B cell (primary cell): Measurements from ENCODE around the gene TRIML2. TPM values are rescaled to one million over a fixed set of nuclear protein-coding genes. Genes with fewer than 3 reads are reported as not detected.

Source experiments
- ATAC-seq: fragments of 200-7000 bp; cut with Tn5 transposase; one replicate; pipeline ENCODE4 v1.10.0; 2021; ENCODE audit warnings: low read depth, mild to moderate bottlenecking, moderate number of reproducible peaks, moderate library complexity
- CTCF ChIA-PET: fragments of 350-600 bp; sonication (Branson Sonifier 250); formaldehyde crosslinking; loops from one replicate; lab custom pipeline; 2021; ENCODE audit warnings: antibody characterized with exemption, inconsistent platforms; lab: Charles Lee
- POLR2A ChIA-PET: fragments of 350-600 bp; sonication (Branson Sonifier 250); formaldehyde crosslinking; loops from one replicate; lab custom pipeline; 2021; ENCODE audit warnings: antibody characterized with exemption; lab: Charles Lee
- DNase-seq: peaks from one replicate; pipeline ENCODE4 v3.0.0; 2013
- H2AFZ ChIP-seq: 2 replicates; pipeline ENCODE4 v1.6.1; 2012; ENCODE audit warnings: mild to moderate bottlenecking, low read depth, low read length; ENCODE audit not compliant: insufficient read depth, poor library complexity, severe bottlenecking
- H3K27ac ChIP-seq, 2 donors: 1 replicate in 1 of 2; 2 replicates in 1 of 2; pipeline ENCODE4 v1.5.1; 2012 to 2013; ENCODE audit warnings: low read length in 2 of 2, mild to moderate bottlenecking in 2 of 2, moderate library complexity in 1 of 2
- H3K27me3 ChIP-seq, 4 experiments: fragments of 200-600 bp in 1 of 4; sonication (generic) in 1 of 4; replicated peaks in 1 of 4; 1 replicate in 2 of 4; 2 replicates in 2 of 4; pipeline versions ENCODE4 v1.6.1 to v1.7.0; 2013 to 2016; ENCODE audit warnings: low read length in 3 of 4, mild to moderate bottlenecking in 2 of 4, mixed read lengths in 1 of 4, moderate library complexity in 1 of 4; ENCODE audit not compliant: insufficient read depth in 4 of 4, control insufficient read depth in 3 of 4; ENCODE audit errors: control extremely low read depth in 1 of 4
- H3K36me3 ChIP-seq, 2 experiments: replicated peaks in 1 of 2; 1 replicate in 1 of 2; 2 replicates in 1 of 2; pipeline versions ENCODE4 v1.6.1 to v1.7.1; 2013; ENCODE audit warnings: low read length in 1 of 2; ENCODE audit not compliant: insufficient read depth in 2 of 2, control insufficient read depth in 1 of 2; ENCODE audit errors: control extremely low read depth in 1 of 2, extremely low read depth in 1 of 2
- H3K4me1 ChIP-seq, 2 donors: fragments of 200-600 bp in 1 of 2; sonication (generic) in 1 of 2; 1 replicate in 1 of 2; 2 replicates in 1 of 2; pipeline versions ENCODE4 v1.5.1 to v1.6.1; 2013 to 2017; ENCODE audit warnings: low read length in 2 of 2; ENCODE audit not compliant: control insufficient read depth in 2 of 2, insufficient read depth in 2 of 2
- H3K4me2 ChIP-seq: replicated peaks from 2 replicates; pipeline ENCODE3; 2012; ENCODE audit warnings: mild to moderate bottlenecking, low read depth, low read length; ENCODE audit not compliant: poor library complexity, severe bottlenecking
- H3K4me3 ChIP-seq, 5 experiments: fragments of 200-600 bp in 1 of 5; sonication (generic) in 1 of 5; 1 replicate in 3 of 5; 2 replicates in 2 of 5; pipeline versions ENCODE4 v1.5.1 to v1.7.0; 2011 to 2016; ENCODE audit warnings: low read length in 4 of 5, mild to moderate bottlenecking in 4 of 5, low read depth in 2 of 5, control low read depth in 1 of 5, moderate library complexity in 1 of 5; ENCODE audit not compliant: insufficient read depth in 1 of 5; ENCODE audit errors: control extremely low read depth in 1 of 5, extremely low read depth in 1 of 5
- H3K79me2 ChIP-seq: fragments of 200-600 bp; sonication (generic); one replicate; pipeline ENCODE4 v1.6.0; 2016; ENCODE audit warnings: low read length; ENCODE audit not compliant: control insufficient read depth, insufficient read depth
- H3K9ac ChIP-seq: fragments of 200-600 bp; sonication (generic); 2 replicates; pipeline ENCODE4 v1.6.1; 2017; ENCODE audit warnings: mild to moderate bottlenecking, low read length, moderate library complexity
- H3K9me3 ChIP-seq, 3 donors: one replicate each; pipeline versions ENCODE4 v1.6.1 to v1.7.1; 2013; ENCODE audit warnings: low read length in 2 of 3; ENCODE audit not compliant: control insufficient read depth in 2 of 3, insufficient read depth in 1 of 3; ENCODE audit errors: control extremely low read depth in 1 of 3
- H4K20me1 ChIP-seq: 2 replicates; pipeline ENCODE4 v1.6.0; 2012; ENCODE audit warnings: mild to moderate bottlenecking, low read length; ENCODE audit not compliant: insufficient read depth, control insufficient read depth, poor library complexity, severe bottlenecking
- H3K27ac Mint-ChIP-seq: one replicate; pipeline ENCODE4 v1.8.0; 2021; ENCODE audit warnings: mixed read lengths
- H3K27me3 Mint-ChIP-seq: one replicate; pipeline ENCODE4 v1.8.0; 2021; ENCODE audit warnings: mixed read lengths
- H3K4me1 Mint-ChIP-seq: one replicate; pipeline ENCODE4 v1.8.0; 2021; ENCODE audit warnings: mixed read lengths
- H3K4me3 Mint-ChIP-seq: one replicate; pipeline ENCODE4 v1.8.0; 2021; ENCODE audit warnings: mixed read lengths
- H3K9me3 Mint-ChIP-seq: one replicate; pipeline ENCODE4 v1.8.0; 2022; ENCODE audit warnings: mixed read lengths; ENCODE audit not compliant: insufficient read depth
- CTCF ChIP-seq: fragments of 200-600 bp; IDR thresholded peaks from one replicate; pipeline ENCODE4 v1.8.0; 2022; ENCODE audit warnings: antibody characterized with exemption, mild to moderate bottlenecking
- EZH2 ChIP-seq: IDR thresholded peaks from 2 replicates; pipeline ENCODE4 v1.6.1; 2012; ENCODE audit warnings: borderline replicate concordance, low read depth, mild to moderate bottlenecking, moderate library complexity, low read length; ENCODE audit not compliant: insufficient read depth, poor library complexity, severe bottlenecking
- WGBS: methylation state at CpG from one replicate; pipeline ENCODE4 v1.1.5; 2013; ENCODE audit warnings: missing lambda C conversion rate; ENCODE audit not compliant: insufficient coverage; 5-methylcytosine and 5-hydroxymethylcytosine counted together
- intact Hi-C: fragments of 100-400 bp; cut with micrococcal nuclease; formaldehyde crosslinking; loops from one replicate; pipeline ENCODE4 v1.10.0; 2022
- polyA plus RNA-seq: library from polyadenylated mRNA; depleted of rRNA; stranded (reverse); fragments of >200 nt; gene quantifications from 2 replicates; pipeline ENCODE4 v1.2.3, GENCODE V29; 2012
- total RNA-seq, 2 donors: library from RNA; stranded (reverse); fragments of 120-200 nt in 1 of 2; gene quantifications; 1 replicate in 1 of 2; 2 replicates in 1 of 2; pipeline versions ENCODE4 v1.2.3 to v1.2.4, GENCODE V29; 2013 to 2022

TRIML2 gene
- total and polyA plus RNA-seq, 2 donors (not counting 1 experiment from before 2014, with no cell fraction given): not detected

DNA sequence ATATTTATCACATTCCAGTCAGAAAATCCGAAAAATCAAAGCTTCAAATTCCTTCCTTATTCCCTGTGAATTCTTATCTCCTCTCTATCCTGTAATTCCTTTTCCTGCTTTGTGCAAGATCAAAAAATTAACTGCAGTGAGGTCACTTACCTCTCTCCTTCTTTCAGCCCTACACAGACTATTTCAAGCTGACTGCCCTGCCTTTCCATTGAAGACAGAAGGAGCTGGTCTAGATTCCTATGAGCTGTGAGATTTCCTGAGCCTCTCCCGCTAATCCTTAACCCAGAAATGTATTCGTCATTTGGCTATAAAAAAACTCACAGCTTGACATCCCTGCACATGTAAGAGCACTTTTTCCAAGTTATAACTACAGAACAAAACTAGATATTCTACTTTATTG lies 26.6 kb downstream of the TRIML2 start:
- no peak overlapping the region for H3K4me3 ChIP-seq
- H3K79me2 ChIP-seq: no peaks in the 10 kb centered on the region
- H3K4me1 ChIP-seq: no peaks in the 10 kb centered on the region
- no peaks in the 10 kb centered on the region for H4K20me1 ChIP-seq
- 75% methylated on average over 2 of the region's 3 CpGs for WGBS
- POLR2A ChIA-PET: no interaction called here
- Mint-ChIP-seq H3K4me3 (no peak overlapping the region), H3K27me3 (no peaks in the 10 kb centered on the region), H3K27ac (no peak overlapping the region), H3K4me1 (no peaks in the 10 kb centered on the region), H3K9me3 (no peaks in the 10 kb centered on the region)
- no peak overlapping the region for H3K27ac ChIP-seq
- DNase-seq (no peak), ATAC-seq (no peak)
- CTCF ChIA-PET: no interaction called here
- no peak overlapping the region for H3K9ac ChIP-seq
- no peak overlapping the region for H3K4me2 ChIP-seq
- intact Hi-C loops: no loop called here
- H3K9me3 ChIP-seq: peaks cover 0 to 9% (median 2%) of the 10 kb centered on the region in 3 donors
- H2AFZ ChIP-seq: no peak overlapping the region
- no peaks in the 10 kb centered on the region for H3K27me3 ChIP-seq
- TF ChIP-seq EZH2 (no peak), CTCF (no peak)
- no peaks in the 10 kb centered on the region for H3K36me3 ChIP-seq

DNA sequence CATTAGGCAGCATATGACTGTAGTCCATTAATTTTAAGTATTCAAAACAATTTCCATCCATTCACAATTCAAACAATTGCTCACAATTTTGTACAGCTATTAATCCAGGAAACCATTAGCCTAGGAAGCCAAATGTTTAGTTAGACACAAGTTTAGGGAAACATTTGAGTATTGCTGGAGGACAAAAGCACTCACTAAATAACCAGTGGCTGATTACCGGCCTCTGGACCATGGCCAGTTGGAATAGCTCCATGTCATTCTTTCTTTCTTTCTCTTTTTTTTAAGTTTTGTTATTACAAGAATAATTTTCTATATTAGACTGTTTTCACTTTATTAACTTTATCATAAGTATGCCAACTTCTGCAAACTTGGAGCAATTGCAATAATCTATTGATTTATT lies 31.3 kb downstream of the TRIML2 start:
- H3K9ac ChIP-seq: no peak overlapping the region
- H4K20me1 ChIP-seq: no peaks in the 10 kb centered on the region
- Mint-ChIP-seq H3K27ac (no peak overlapping the region), H3K4me1 (no peaks in the 10 kb centered on the region), H3K4me3 (no peak overlapping the region), H3K27me3 (no peaks in the 10 kb centered on the region), H3K9me3 (peaks cover 4% of the 10 kb centered on the region)
- no peaks in the 10 kb centered on the region for H3K36me3 ChIP-seq
- H3K4me2 ChIP-seq: no peak overlapping the region
- H3K27ac ChIP-seq: no peak overlapping the region
- ChIA-PET POLR2A (no interaction called here), CTCF (no interaction called here)
- no peaks in the 10 kb centered on the region for H3K79me2 ChIP-seq
- no peaks in the 10 kb centered on the region for H3K27me3 ChIP-seq
- ATAC-seq: no peak
- TF ChIP-seq EZH2: no peak
- no peak for TF ChIP-seq CTCF
- H3K4me1 ChIP-seq: no peaks in the 10 kb centered on the region
- H2AFZ ChIP-seq: no peak overlapping the region
- DNase-seq: no peak
- intact Hi-C loops: no loop called here
- H3K4me3 ChIP-seq: no peak overlapping the region
- peaks cover 0 to 9% (median 0%) of the 10 kb centered on the region in 3 donors for H3K9me3 ChIP-seq
- no CpG with 5 or more reads among the region's 1 CpG for WGBS
